HepG2 (cell line): ENCODE data around the gene NXN. TPM values are rescaled to one million over a fixed set of nuclear protein-coding genes. Genes with fewer than 3 reads are reported as not detected.

Source experiments
- BRD4 ChIP-seq: sonication (generic); formaldehyde crosslinking; IDR thresholded peaks from 2 replicates; pipeline ENCODE4 v1.4.0; 2020; ENCODE audit warnings: missing genetic modification reagents
- CEBPB ChIP-seq: IDR thresholded peaks from 2 replicates; pipeline ENCODE4 v1.6.1; 2011; ENCODE audit warnings: low read depth, low read length, improper control_type of control experiment, borderline replicate concordance
- CENPBD1 ChIP-seq: sonication (generic); formaldehyde crosslinking; IDR thresholded peaks from 2 replicates; pipeline ENCODE4 v1.8.0; 2022; ENCODE audit warnings: missing genetic modification reagents, low read depth, mild to moderate bottlenecking, borderline replicate concordance
- ESRRA ChIP-seq: sonication (generic); formaldehyde crosslinking; IDR thresholded peaks from 2 replicates; pipeline ENCODE4 v1.5.1; 2020; ENCODE audit warnings: mild to moderate bottlenecking, low read depth, missing genetic modification reagents
- GATAD2A ChIP-seq: IDR thresholded peaks from 2 replicates; pipeline ENCODE4 v1.6.1; 2016
- IRF1 ChIP-seq: sonication (generic); formaldehyde crosslinking; IDR thresholded peaks from 2 replicates; pipeline ENCODE4 v1.4.0; 2020; ENCODE audit warnings: low read depth, mild to moderate bottlenecking, missing genetic modification reagents
- KAT2B ChIP-seq: fragments of 150-350 bp; IDR thresholded peaks from 2 replicates; pipeline ENCODE4 v1.6.1; 2014; ENCODE audit warnings: low read depth, low read length, borderline replicate concordance
- KLF6 ChIP-seq: IDR thresholded peaks from 2 replicates; pipeline ENCODE4 v1.8.0; 2016; ENCODE audit warnings: missing biosample characterization, missing genetic modification reagents
- KMT2B ChIP-seq: IDR thresholded peaks from 2 replicates; pipeline ENCODE4 v1.6.1; 2016; ENCODE audit warnings: missing genetic modification reagents, missing compliant biosample characterization
- MED1 ChIP-seq: sonication (generic); formaldehyde crosslinking; IDR thresholded peaks from 2 replicates; pipeline ENCODE4 v1.4.0; 2020; ENCODE audit warnings: missing genetic modification reagents
- MTF1 ChIP-seq: sonication (generic); formaldehyde crosslinking; IDR thresholded peaks from 2 replicates; pipeline ENCODE4 v1.5.0; 2020; ENCODE audit warnings: missing genetic modification reagents
- RFX3 ChIP-seq: IDR thresholded peaks from 2 replicates; pipeline ENCODE4 v1.6.1; 2016; ENCODE audit warnings: missing biosample characterization, missing genetic modification reagents
- RFXANK ChIP-seq: IDR thresholded peaks from 2 replicates; pipeline ENCODE4 v1.6.1; 2016
- SYNCRIP ChIP-seq: fragments of 200-400 bp; formaldehyde crosslinking; IDR thresholded peaks from 2 replicates; pipeline ENCODE4 v1.6.1; 2018; ENCODE audit warnings: mild to moderate bottlenecking, low read depth, low read length; ENCODE audit not compliant: insufficient read depth
- TCF7L2 ChIP-seq: IDR thresholded peaks from 2 replicates; pipeline ENCODE4 v1.6.1; 2011; ENCODE audit warnings: mild to moderate bottlenecking, low read depth, low read length, moderate library complexity
- TEAD3 ChIP-seq: optimal IDR thresholded peaks from 2 replicates; pipeline ENCODE3; 2016; ENCODE audit warnings: borderline replicate concordance
- YEATS4 ChIP-seq: sonication (generic); formaldehyde crosslinking; IDR thresholded peaks from 2 replicates; pipeline ENCODE4 v1.4.0; 2020; ENCODE audit warnings: missing genetic modification reagents, borderline replicate concordance
- YY1 ChIP-seq: IDR thresholded peaks from 2 replicates; pipeline ENCODE4 v1.6.1; 2011; ENCODE audit warnings: low read length, low read depth, moderate library complexity, mild to moderate bottlenecking; ENCODE audit not compliant: insufficient read depth, insufficient replicate concordance
- ZNF17 ChIP-seq: sonication (generic); formaldehyde crosslinking; IDR thresholded peaks from 2 replicates; pipeline ENCODE4 v1.5.0; 2020; ENCODE audit warnings: mild to moderate bottlenecking, missing genetic modification reagents
- ZNF292 ChIP-seq: sonication (generic); formaldehyde crosslinking; IDR thresholded peaks from 2 replicates; pipeline ENCODE4 v1.8.1; 2022; ENCODE audit warnings: mild to moderate bottlenecking, low read depth, missing genetic modification reagents, borderline replicate concordance
- ZNF296 ChIP-seq: sonication (generic); formaldehyde crosslinking; conservative IDR thresholded peaks from 2 replicates; pipeline ENCODE4 v1.5.0; 2020; ENCODE audit warnings: mild to moderate bottlenecking, missing genetic modification reagents
- ZNF451 ChIP-seq: sonication (generic); formaldehyde crosslinking; IDR thresholded peaks from 2 replicates; pipeline ENCODE4 v1.5.0; 2020; ENCODE audit warnings: mild to moderate bottlenecking, missing genetic modification reagents
- ZNF546 ChIP-seq: sonication (generic); formaldehyde crosslinking; conservative IDR thresholded peaks from 2 replicates; pipeline ENCODE4 v1.8.1; 2023; ENCODE audit warnings: mild to moderate bottlenecking, missing genetic modification reagents
- ZNF550 ChIP-seq: sonication (generic); formaldehyde crosslinking; IDR thresholded peaks from 2 replicates; pipeline ENCODE4 v1.4.0; 2020; ENCODE audit warnings: mild to moderate bottlenecking, missing genetic modification reagents, borderline replicate concordance
- ZNF567 ChIP-seq: sonication (generic); formaldehyde crosslinking; IDR thresholded peaks from 2 replicates; pipeline ENCODE4 v1.8.1; 2023; ENCODE audit warnings: mild to moderate bottlenecking, missing genetic modification reagents, borderline replicate concordance
- ZSCAN9 ChIP-seq: IDR thresholded peaks from 2 replicates; pipeline ENCODE4 v1.6.1; 2016; ENCODE audit warnings: borderline replicate concordance
- polyA plus RNA-seq, 8 experiments: library from polyadenylated mRNA; depleted of rRNA in 3 of 8; stranded (reverse) in 7 of 8; unstranded in 1 of 8; fragments of >200 nt; fragmentation: Illumina TruSeq in 4 of 8; extraction: Trizol in 4 of 8; gene quantifications; 2 replicates each; pipeline versions ENCODE4 v1.2.1 to v1.2.3, GENCODE V29; 2011 to 2016; ENCODE audit warnings: low read depth in 4 of 8, missing spikeins in 1 of 8, mixed read lengths in 1 of 8; ENCODE audit not compliant: insufficient read depth in 1 of 8
- total RNA-seq, 5 experiments: library from RNA; depleted of rRNA; stranded (reverse); fragments of >200 nt; fragmentation: Illumina TruSeq; extraction: Trizol; gene quantifications; 2 replicates each; pipeline ENCODE4 v1.2.3, GENCODE V29; 2016; ENCODE audit warnings: low read depth in 1 of 5
- TF ChIP-seq, protein P1 (sequence below): sonication (generic); formaldehyde crosslinking; IDR thresholded peaks from 2 replicates; pipeline ENCODE4 v1.5.1; 2020; ENCODE audit warnings: mild to moderate bottlenecking, missing genetic modification reagents, moderate library complexity
- TF ChIP-seq, protein P2 (sequence below), 2 experiments: fragments of 450-650 bp in 1 of 2; sonication (generic) in 1 of 2; formaldehyde crosslinking; IDR thresholded peaks; 2 replicates each; pipeline versions ENCODE4 v1.5.0 to v1.8.0; 2020 to 2022; ENCODE audit warnings: mild to moderate bottlenecking in 1 of 2, missing genetic modification reagents in 1 of 2
- TF ChIP-seq, protein P3 (sequence below): sonication (generic); formaldehyde crosslinking; IDR thresholded peaks from 2 replicates; pipeline ENCODE4 v1.8.1; 2022; ENCODE audit warnings: mild to moderate bottlenecking, missing genetic modification reagents

NXN gene
- total and polyA plus RNA-seq, 2 of the 13 experiments (the other 11 are each of a cell fraction or from before 2014, with no cell fraction given): 22.2 to 24.3 TPM

- TF ChIP-seq, protein P1, sequence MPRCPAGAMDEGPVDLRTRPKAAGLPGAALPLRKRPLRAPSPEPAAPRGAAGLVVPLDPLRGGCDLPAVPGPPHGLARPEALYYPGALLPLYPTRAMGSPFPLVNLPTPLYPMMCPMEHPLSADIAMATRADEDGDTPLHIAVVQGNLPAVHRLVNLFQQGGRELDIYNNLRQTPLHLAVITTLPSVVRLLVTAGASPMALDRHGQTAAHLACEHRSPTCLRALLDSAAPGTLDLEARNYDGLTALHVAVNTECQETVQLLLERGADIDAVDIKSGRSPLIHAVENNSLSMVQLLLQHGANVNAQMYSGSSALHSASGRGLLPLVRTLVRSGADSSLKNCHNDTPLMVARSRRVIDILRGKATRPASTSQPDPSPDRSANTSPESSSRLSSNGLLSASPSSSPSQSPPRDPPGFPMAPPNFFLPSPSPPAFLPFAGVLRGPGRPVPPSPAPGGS (CRISPR knock-in tag): peak; percentile 54; the same call in 1 of the 2 replicates
- TF ChIP-seq KMT2B (CRISPR knock-in tag) (peak; percentile 55; the same call in 1 of the 2 replicates), ZNF567 (CRISPR knock-in tag) (no peak), CENPBD1 (no peak), RFXANK (peak; percentile 53; the same call in 1 of the 2 replicates), MTF1 (no peak), ZNF17 (no peak), SYNCRIP (no peak), CEBPB (peak; percentile 73; the same call in 1 of the 2 replicates), ZNF550 (no peak), RFX3 (CRISPR knock-in tag) (no peak), ZNF296 (CRISPR knock-in tag) (no peak), TCF7L2 (no peak), TEAD3 (CRISPR knock-in tag) (peak; percentile 98), YY1 (no peak), BRD4 (CRISPR knock-in tag) (no peak), ZNF546 (no peak), YEATS4 (CRISPR knock-in tag) (peak; percentile 63; the same call in 1 of the 2 replicates), ZNF451 (CRISPR knock-in tag) (peak; percentile 38; the same call in 1 of the 2 replicates), KLF6 (peak; percentile 92), ZSCAN9 (CRISPR knock-in tag) (peak; percentile 97), ESRRA (CRISPR knock-in tag) (peak; percentile 85; the same call in 1 of the 2 replicates), MED1 (CRISPR knock-in tag) (peak; percentile 93), ZNF292 (0 out of 2 replicates have a peak, but pooled peaks have one; percentile 52), GATAD2A (peak; percentile 99), IRF1 (CRISPR knock-in tag) (peak; percentile 36; the same call in 1 of the 2 replicates), KAT2B (peak; percentile 61)
- TF ChIP-seq, protein P2, sequence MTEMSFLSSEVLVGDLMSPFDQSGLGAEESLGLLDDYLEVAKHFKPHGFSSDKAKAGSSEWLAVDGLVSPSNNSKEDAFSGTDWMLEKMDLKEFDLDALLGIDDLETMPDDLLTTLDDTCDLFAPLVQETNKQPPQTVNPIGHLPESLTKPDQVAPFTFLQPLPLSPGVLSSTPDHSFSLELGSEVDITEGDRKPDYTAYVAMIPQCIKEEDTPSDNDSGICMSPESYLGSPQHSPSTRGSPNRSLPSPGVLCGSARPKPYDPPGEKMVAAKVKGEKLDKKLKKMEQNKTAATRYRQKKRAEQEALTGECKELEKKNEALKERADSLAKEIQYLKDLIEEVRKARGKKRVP (CRISPR knock-in tag; IDR thresholded peaks at IDR 0.05): peak in 1 of 2 experiments; percentile 86; a peak in 2 of 4 replicates
- TF ChIP-seq, protein P3, sequence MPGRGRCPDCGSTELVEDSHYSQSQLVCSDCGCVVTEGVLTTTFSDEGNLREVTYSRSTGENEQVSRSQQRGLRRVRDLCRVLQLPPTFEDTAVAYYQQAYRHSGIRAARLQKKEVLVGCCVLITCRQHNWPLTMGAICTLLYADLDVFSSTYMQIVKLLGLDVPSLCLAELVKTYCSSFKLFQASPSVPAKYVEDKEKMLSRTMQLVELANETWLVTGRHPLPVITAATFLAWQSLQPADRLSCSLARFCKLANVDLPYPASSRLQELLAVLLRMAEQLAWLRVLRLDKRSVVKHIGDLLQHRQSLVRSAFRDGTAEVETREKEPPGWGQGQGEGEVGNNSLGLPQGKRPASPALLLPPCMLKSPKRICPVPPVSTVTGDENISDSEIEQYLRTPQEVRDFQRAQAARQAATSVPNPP (CRISPR knock-in tag): 0 out of 2 replicates have a peak, but pooled peaks have one; percentile 25
These were observed 49.3 kb downstream of the NXN start (continued) for GRCh38 chr17:930258-930657.
